Endothelial cell of umbilical vein (primary cell): ENCODE data around the gene HAUS5. TPM values are rescaled to one million over a fixed set of nuclear protein-coding genes. Genes with fewer than 3 reads are reported as not detected.

ENCODE experiments used
- BruUV-seq: library from RNA; stranded (reverse); fragments of 400-500 nt; replicated peaks from 2 replicates; lab custom pipeline; 2021; lab: Mats Ljungman, UMichigan
- CTCF ChIA-PET: fragments of 300-600, 350-600 bp; sonication (Branson Sonifier 250); formaldehyde crosslinking; loops from one replicate; lab custom pipeline; 2021; ENCODE audit warnings: antibody characterized with exemption, inconsistent platforms; lab: Charles Lee
- POLR2A ChIA-PET: fragments of 300-600, 350-600 bp; sonication (Branson Sonifier 250); formaldehyde crosslinking; loops from one replicate; lab custom pipeline; 2021; ENCODE audit warnings: antibody characterized with exemption, inconsistent platforms; lab: Charles Lee
- DNase-seq: peaks from one replicate; pipeline ENCODE4 v3.0.0-alpha.2; 2011; ENCODE audit warnings: low read depth, low spot score
- FAIRE-seq: peaks from 2 replicates; lab custom pipeline; 2011; peaks lifted over from hg19 to GRCh38; lab: Jason Lieb, UNC
- H2AFZ ChIP-seq: 2 replicates; pipeline ENCODE4 v1.6.0; 2012; ENCODE audit warnings: low read depth, low read length, control low read depth, inconsistent platforms
- H3K27ac ChIP-seq: 2 replicates; pipeline ENCODE4 v1.5.1; 2011; ENCODE audit warnings: low read depth, mild to moderate bottlenecking, control low read depth, low read length, moderate library complexity; ENCODE audit not compliant: insufficient read depth
- H3K27me3 ChIP-seq, 2 experiments: 2 replicates each; pipeline versions ENCODE4 v1.6.0 to v1.6.1; 2011; ENCODE audit warnings: low read length in 2 of 2, mixed read lengths in 1 of 2; ENCODE audit not compliant: control insufficient read depth in 2 of 2, insufficient read depth in 2 of 2
- H3K36me3 ChIP-seq, 2 experiments: 2 replicates in 1 of 2; 3 replicates in 1 of 2; pipeline ENCODE4 v1.5.1; 2011; ENCODE audit warnings: low read length in 2 of 2, mild to moderate bottlenecking in 1 of 2, moderate library complexity in 1 of 2; ENCODE audit not compliant: control insufficient read depth in 2 of 2, insufficient read depth in 2 of 2; ENCODE audit errors: extremely low read depth in 1 of 2
- H3K4me1 ChIP-seq: 3 replicates; pipeline ENCODE4 v1.5.1; 2011; ENCODE audit warnings: mild to moderate bottlenecking, low read length; ENCODE audit not compliant: control insufficient read depth, insufficient read depth; ENCODE audit errors: extremely low read depth
- H3K4me2 ChIP-seq: 2 replicates; pipeline ENCODE4 v1.6.1; 2011; ENCODE audit warnings: low read length, control low read depth, mixed read lengths; ENCODE audit not compliant: insufficient read depth
- H3K4me3 ChIP-seq, 3 experiments: fragments of 200-600 bp in 1 of 3; sonication (generic), shearing (Covaris generic) in 1 of 3; replicated peaks in 1 of 3; 2 replicates each; pipeline ENCODE4 v1.5.1; 2011 to 2016; ENCODE audit warnings: control low read depth in 3 of 3, low read length in 3 of 3, mild to moderate bottlenecking in 2 of 3, inconsistent platforms in 1 of 3, low read depth in 1 of 3, moderate library complexity in 1 of 3; ENCODE audit not compliant: insufficient read depth in 1 of 3
- H3K79me2 ChIP-seq: 2 replicates; pipeline ENCODE4 v1.6.0; 2012; ENCODE audit warnings: low read length, inconsistent platforms; ENCODE audit not compliant: control insufficient read depth, insufficient read depth
- H3K9ac ChIP-seq: replicated peaks from 2 replicates; pipeline ENCODE3; 2011; ENCODE audit warnings: low read length, control low read depth; ENCODE audit not compliant: insufficient read depth; ENCODE audit errors: extremely low read depth
- H3K9me1 ChIP-seq: replicated peaks from 3 replicates; pipeline ENCODE4 v1.6.0; 2011; ENCODE audit warnings: mild to moderate bottlenecking, low read length; ENCODE audit not compliant: control insufficient read depth, insufficient read depth; ENCODE audit errors: extremely low read depth
- H3K9me3 ChIP-seq: replicated peaks from 2 replicates; pipeline ENCODE4 v1.5.1; 2012; ENCODE audit warnings: low read length, inconsistent platforms; ENCODE audit not compliant: control insufficient read depth, insufficient read depth
- H4K20me1 ChIP-seq: replicated peaks from 2 replicates; pipeline ENCODE3; 2011; ENCODE audit warnings: mild to moderate bottlenecking, low read length; ENCODE audit not compliant: control insufficient read depth, insufficient read depth; ENCODE audit errors: extremely low read depth
- EZH2 ChIP-seq: IDR thresholded peaks from 2 replicates; pipeline ENCODE4 v1.6.1; 2012; ENCODE audit warnings: borderline replicate concordance, low read depth, mild to moderate bottlenecking, moderate library complexity, low read length, inconsistent platforms; ENCODE audit not compliant: severe bottlenecking
- FOS ChIP-seq: IDR thresholded peaks from 2 replicates; pipeline ENCODE4 v1.6.1; 2011; ENCODE audit warnings: mild to moderate bottlenecking, low read length, moderate library complexity, borderline replicate concordance; ENCODE audit not compliant: insufficient read depth
- GATA2 ChIP-seq: IDR thresholded peaks from 2 replicates; pipeline ENCODE4 v1.7.0; 2011; ENCODE audit warnings: low read depth, mild to moderate bottlenecking, moderate library complexity, mixed read lengths, low read length; ENCODE audit not compliant: insufficient read length, insufficient read depth
- JUN ChIP-seq: IDR thresholded peaks from 2 replicates; pipeline ENCODE4 v1.6.1; 2011; ENCODE audit warnings: borderline replicate concordance, low read depth; ENCODE audit not compliant: insufficient read length, insufficient read depth
- MAX ChIP-seq: IDR thresholded peaks from 2 replicates; pipeline ENCODE4 v1.6.1; 2011; ENCODE audit not compliant: insufficient read depth, insufficient read length
- MYC ChIP-seq: IDR thresholded peaks from one replicate; pipeline ENCODE4 v1.6.1; 2011; ENCODE audit warnings: mild to moderate bottlenecking, low read depth, low read length
- POLR2A ChIP-seq: IDR thresholded peaks from 2 replicates; pipeline ENCODE4 v1.6.1; 2012; ENCODE audit warnings: low read depth, mild to moderate bottlenecking, control low read depth, low read length
- POLR2AphosphoS5 ChIP-seq: IDR thresholded peaks from 2 replicates; pipeline ENCODE4 v1.6.1; 2012; ENCODE audit warnings: low read depth, mild to moderate bottlenecking, control low read depth, low read length, moderate library complexity; ENCODE audit not compliant: insufficient read depth
- dilution Hi-C: fragments of 300-500 bp; cut with MboI; formaldehyde crosslinking; loops from one replicate; pipeline ENCODE4 v1.15.0; 2019; ENCODE audit warnings: low sequenced_read_pairs; ENCODE audit not compliant: extremely low pct_ligation_motif_present
- intact Hi-C: fragments of 100-400 bp; cut with micrococcal nuclease; formaldehyde crosslinking; loops from one replicate; pipeline ENCODE4 v1.10.0; 2022
- polyA plus RNA-seq, 4 experiments: library from polyadenylated mRNA; depleted of rRNA in 3 of 4; stranded (reverse) in 3 of 4; unstranded in 1 of 4; fragments of >200 nt; gene quantifications; 2 replicates each; pipeline versions ENCODE4 v1.2.1 to v1.2.3, GENCODE V29; 2011 to 2012; ENCODE audit warnings: missing spikeins in 1 of 4
- total RNA-seq: library from RNA; stranded (reverse); gene quantifications from 2 replicates; pipeline ENCODE4 v1.2.3, GENCODE V29; 2021
- TF ChIP-seq, protein P1 (sequence below), 2 donors: IDR thresholded peaks; 1 replicate in 1 of 2; 2 replicates in 1 of 2; pipeline ENCODE4 v1.5.1; 2011; ENCODE audit warnings: low read length in 2 of 2, mild to moderate bottlenecking in 2 of 2, moderate library complexity in 2 of 2, control low read depth in 1 of 2, inconsistent platforms in 1 of 2, low read depth in 1 of 2; ENCODE audit not compliant: insufficient read depth in 1 of 2; ENCODE audit errors: extremely low read depth in 1 of 2

The HAUS5 gene
- total and polyA plus RNA-seq, 2 donors (not counting 3 experiments of a cell fraction or from before 2014, with no cell fraction given), result 8.9 to 19.0 TPM

GRCh38 chr19:35628264-35628564, 15.7 kb downstream of the HAUS5 start:
- intact Hi-C loops, result loop anchor here (1.0 to 5.0 kb wide), 3 partner anchors 16 to 81 kb away; partner anchors contain the start of genes HAUS5 and TMEM147
- peak overlapping the region; percentile 80 for H3K4me2 ChIP-seq
- BruUV-seq, result TSS peak; percentile 99
- ChIA-PET CTCF (no interaction called here), POLR2A (no interaction called here)
- H4K20me1 ChIP-seq, result no peaks in the 10 kb centered on the region
- no peaks in the 10 kb centered on the region for H3K27me3 ChIP-seq
- H3K9ac ChIP-seq, result peak overlapping the region; percentile 46
- peak overlapping the region; percentile 58 for H2AFZ ChIP-seq
- peaks cover 10% of the 10 kb centered on the region for H3K4me1 ChIP-seq
- H3K27ac ChIP-seq, result peak overlapping the region; percentile 32
- peak overlapping the region; percentile 33 to 68 (median 53) for H3K4me3 ChIP-seq
- no peaks in the 10 kb centered on the region for H3K9me3 ChIP-seq
- DNase-seq, result no peak
- TF ChIP-seq EZH2 (no peak), GATA2 (no peak), JUN (no peak), MYC (no peak), POLR2A (no peak), POLR2AphosphoS5 (no peak), MAX (no peak), FOS (no peak)
- TF ChIP-seq, protein P1, sequence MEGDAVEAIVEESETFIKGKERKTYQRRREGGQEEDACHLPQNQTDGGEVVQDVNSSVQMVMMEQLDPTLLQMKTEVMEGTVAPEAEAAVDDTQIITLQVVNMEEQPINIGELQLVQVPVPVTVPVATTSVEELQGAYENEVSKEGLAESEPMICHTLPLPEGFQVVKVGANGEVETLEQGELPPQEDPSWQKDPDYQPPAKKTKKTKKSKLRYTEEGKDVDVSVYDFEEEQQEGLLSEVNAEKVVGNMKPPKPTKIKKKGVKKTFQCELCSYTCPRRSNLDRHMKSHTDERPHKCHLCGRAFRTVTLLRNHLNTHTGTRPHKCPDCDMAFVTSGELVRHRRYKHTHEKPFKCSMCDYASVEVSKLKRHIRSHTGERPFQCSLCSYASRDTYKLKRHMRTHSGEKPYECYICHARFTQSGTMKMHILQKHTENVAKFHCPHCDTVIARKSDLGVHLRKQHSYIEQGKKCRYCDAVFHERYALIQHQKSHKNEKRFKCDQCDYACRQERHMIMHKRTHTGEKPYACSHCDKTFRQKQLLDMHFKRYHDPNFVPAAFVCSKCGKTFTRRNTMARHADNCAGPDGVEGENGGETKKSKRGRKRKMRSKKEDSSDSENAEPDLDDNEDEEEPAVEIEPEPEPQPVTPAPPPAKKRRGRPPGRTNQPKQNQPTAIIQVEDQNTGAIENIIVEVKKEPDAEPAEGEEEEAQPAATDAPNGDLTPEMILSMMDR (IDR thresholded peaks at IDR 0.05; ENCODE audit: extremely low read depth in 1 of 2, insufficient read depth in 1 of 2, low read depth in 1 of 2, low read length in 2 of 2), result no peak
- H3K36me3 ChIP-seq, result peaks cover 8 to 22% of the 10 kb centered on the region in 2 experiments
- dilution Hi-C loops, result no loop called here
- H3K79me2 ChIP-seq, result peaks cover 7% of the 10 kb centered on the region
- H3K9me1 ChIP-seq, result no peaks in the 10 kb centered on the region
- no peak for FAIRE-seq
